GM12875 (cell line): ENCODE measurements around the gene CNST.

Source experiments
- H3K4me3 ChIP-seq: one replicate; pipeline ENCODE4 v1.5.1; 2011; ENCODE audit warnings: low read depth, low read length, control low read depth
- CTCF ChIP-seq: IDR thresholded peaks from 2 replicates; pipeline ENCODE4 v1.5.1; 2011; ENCODE audit warnings: low read depth, mild to moderate bottlenecking, control low read depth, inconsistent platforms, low read length, moderate library complexity, borderline replicate concordance; ENCODE audit not compliant: insufficient read depth

Gene CNST

GRCh38 chr1:246566128-246566812 is at the start of gene CNST, which contains the start of gene TFB2M:
CNST (plus strand) TSS chr1:246566456; CDS start chr1:246591563, 25,107 bp downstream.
TFB2M (minus strand) TSS chr1:246566261; CDS start chr1:246566138, 123 bp downstream.
- H3K4me3 ChIP-seq = peak within 1 kb of the TSS; percentile 91
- no peak for TF ChIP-seq CTCF

- no peak overlapping the region for H3K4me3 ChIP-seq
- TF ChIP-seq CTCF = no peak
These were observed 48.9 kb upstream of the CNST start for GRCh38 chr1:246517391-246517790.

- no peak for TF ChIP-seq CTCF
- no peak overlapping the region for H3K4me3 ChIP-seq
These were observed 47.6 kb upstream of the CNST start for GRCh38 chr1:246518456-246519205.

GRCh38 chr1:246519514-246519913 is 46.7 kb upstream of the CNST start:
- no peak overlapping the region for H3K4me3 ChIP-seq
- no peak for TF ChIP-seq CTCF

GRCh38 chr1:246526380-246526779 is 39.9 kb upstream of the CNST start:
- TF ChIP-seq CTCF = no peak
- no peak overlapping the region for H3K4me3 ChIP-seq

GRCh38 chr1:246526915-246527314 is 39.3 kb upstream of the CNST start:
- H3K4me3 ChIP-seq = no peak overlapping the region
- no peak for TF ChIP-seq CTCF

GRCh38 chr1:246527402-246528088 is 38.7 kb upstream of the CNST start:
- no peak for TF ChIP-seq CTCF
- H3K4me3 ChIP-seq = no peak overlapping the region
